Ecto neural progenitor cell (in vitro differentiated cells): ENCODE measurements around the gene SPATA24.
"Not testable (repeated sequence)": the region's sequence is repeated elsewhere in the genome, so short reads cannot be mapped to it uniquely, and the experiment has no call there.

Source experiments
- DNase-seq: peaks from one replicate; pipeline ENCODE4 v3.0.0-alpha.2; 2018; ENCODE audit warnings: low spot score

SPATA24 gene

GRCh38 chr5:139403787-139404483 lies at the start of gene SPATA24:
Gene SPATA24 (minus strand): TSS chr5:139404089. CDS start chr5:139404060, 29 bp downstream.
- DNase-seq = peak; percentile 98

GRCh38 chr5:139451878-139452660 lies 48.2 kb upstream of the SPATA24 start:
- DNase-seq = no peak

GRCh38 chr5:139451176-139451575 lies 47.3 kb upstream of the SPATA24 start:
- DNase-seq = no peak

GRCh38 chr5:139446956-139447779 lies 43.3 kb upstream of the SPATA24 start:
- no peak for DNase-seq

GRCh38 chr5:139445325-139446170 lies 41.7 kb upstream of the SPATA24 start:
- no peak for DNase-seq

- DNase-seq = no peak
Observed at GRCh38 chr5:139443831-139444453, 40.1 kb upstream of the SPATA24 start.

- DNase-seq = not testable (repeated sequence)
Observed at GRCh38 chr5:139440416-139440815, 36.5 kb upstream of the SPATA24 start.

GRCh38 chr5:139439013-139439903 lies 35.4 kb upstream of the SPATA24 start, which contains the start of gene DNAJC18:
Gene DNAJC18 (minus strand): TSS chr5:139439525. CDS start chr5:139439445, 80 bp downstream.
- peak; percentile 96 for DNase-seq

GRCh38 chr5:139438707-139439012 lies 34.8 kb upstream of the SPATA24 start:
- DNase-seq = no peak

- DNase-seq = no peak
Observed at GRCh38 chr5:139435676-139436075, 31.8 kb upstream of the SPATA24 start.

GRCh38 chr5:139431706-139432105 lies 27.8 kb upstream of the SPATA24 start:
- no peak for DNase-seq

- DNase-seq = no peak
Observed at GRCh38 chr5:139430015-139430414, 26.1 kb upstream of the SPATA24 start.

GRCh38 chr5:139426203-139426885 lies 22.5 kb upstream of the SPATA24 start:
- DNase-seq = no peak

- DNase-seq = no peak
Observed at GRCh38 chr5:139425497-139425896, 21.6 kb upstream of the SPATA24 start.

- DNase-seq = no peak
Observed at GRCh38 chr5:139422307-139422893, 18.5 kb upstream of the SPATA24 start.

- no peak for DNase-seq
Observed at GRCh38 chr5:139419226-139420192, 15.6 kb upstream of the SPATA24 start.

GRCh38 chr5:139418793-139419192 lies 14.9 kb upstream of the SPATA24 start:
- no peak for DNase-seq

GRCh38 chr5:139417214-139417613 lies 13.3 kb upstream of the SPATA24 start:
- no peak for DNase-seq
